Activated naive CD4-positive, alpha-beta T cell treated with anti-CD3 and anti-CD28 coated beads for 36 hours (primary cell): ENCODE measurements around the gene CEND1. TPM values are rescaled to one million over a fixed set of nuclear protein-coding genes. Genes with fewer than 3 reads are reported as not detected.

Experiments
- CTCF ChIA-PET: fragments of 350-600 bp; sonication (Branson Sonifier 250); formaldehyde crosslinking; loops from one replicate; lab custom pipeline; 2021; ENCODE audit warnings: antibody characterized with exemption; lab: Charles Lee
- DNase-seq: peaks from one replicate; pipeline ENCODE4 v3.0.0-alpha.2; 2020
- H3K27ac Mint-ChIP-seq: one replicate; pipeline ENCODE4 v1.8.0; 2021; ENCODE audit warnings: mild to moderate bottlenecking, mixed read lengths
- H3K27me3 Mint-ChIP-seq: one replicate; pipeline ENCODE4 v1.8.0; 2021; ENCODE audit warnings: low read depth, mixed read lengths
- H3K36me3 Mint-ChIP-seq: one replicate; pipeline ENCODE4 v1.8.0; 2021; ENCODE audit warnings: low read depth, mixed read lengths
- H3K4me1 Mint-ChIP-seq: one replicate; pipeline ENCODE4 v1.8.0; 2021; ENCODE audit warnings: low read depth, mixed read lengths
- H3K4me3 Mint-ChIP-seq: one replicate; pipeline ENCODE4 v1.8.0; 2021; ENCODE audit warnings: mild to moderate bottlenecking, moderate library complexity, mixed read lengths
- H3K9me3 Mint-ChIP-seq: one replicate; pipeline ENCODE4 v1.8.0; 2021; ENCODE audit warnings: mixed read lengths
- intact Hi-C: fragments of 100-400 bp; cut with micrococcal nuclease; formaldehyde crosslinking; loops from one replicate; pipeline ENCODE4 v1.15.1; 2023
- total RNA-seq, 2 experiments: library from RNA; stranded (reverse); gene quantifications; one replicate each; pipeline ENCODE4 v1.2.3, GENCODE V29; 2021

CEND1 gene
- total RNA-seq, 2 experiments from 2014 or later: 0.17 TPM; not detected in 1

- intact Hi-C loops: no loop called here
- Mint-ChIP-seq H3K4me1 (peaks cover 36% of the 10 kb centered on the region), H3K27me3 (peaks cover 42% of the 10 kb centered on the region), H3K9me3 (no peaks in the 10 kb centered on the region), H3K36me3 (no peaks in the 10 kb centered on the region), H3K4me3 (peak overlapping the region; percentile 27), H3K27ac (no peak overlapping the region)
- DNase-seq: no peak
- CTCF ChIA-PET: no interaction called here
These were observed 42.2 kb upstream of the CEND1 start for GRCh38 chr11:831961-832528.

GRCh38 chr11:831118-831864 lies 41.4 kb upstream of the CEND1 start:
- Mint-ChIP-seq H3K9me3 (no peaks in the 10 kb centered on the region), H3K27ac (no peak overlapping the region), H3K4me1 (peaks cover 40% of the 10 kb centered on the region), H3K4me3 (peak overlapping the region; percentile 18), H3K36me3 (no peaks in the 10 kb centered on the region), H3K27me3 (peaks cover 45% of the 10 kb centered on the region)
- CTCF ChIA-PET: no interaction called here
- no peak for DNase-seq
- intact Hi-C loops: no loop called here

GRCh38 chr11:830295-831117 lies 40.6 kb upstream of the CEND1 start:
- no peak for DNase-seq
- no peaks in the 10 kb centered on the region for H3K9me3 Mint-ChIP-seq
- intact Hi-C loops: loop anchor here (1.0 kb wide), 1 partner anchor 10 kb away; no protein-coding TSS in a partner anchor

GRCh38 chr11:829847-830294 lies 40.0 kb upstream of the CEND1 start:
- no peak for DNase-seq
- CTCF ChIA-PET: no interaction called here
- intact Hi-C loops: loop anchor here (1.0 kb wide), 1 partner anchor 10 kb away; no protein-coding TSS in a partner anchor
- H3K27ac Mint-ChIP-seq: no peak overlapping the region
- peaks cover 40% of the 10 kb centered on the region for H3K4me1 Mint-ChIP-seq
- no peak overlapping the region for H3K4me3 Mint-ChIP-seq
- H3K9me3 Mint-ChIP-seq: no peaks in the 10 kb centered on the region
- H3K36me3 Mint-ChIP-seq: peaks cover 4% of the 10 kb centered on the region
- peaks cover 45% of the 10 kb centered on the region for H3K27me3 Mint-ChIP-seq

More at GRCh38 chr11:830295-831117, 40.6 kb upstream of the CEND1 start:
- CTCF ChIA-PET: no interaction called here
- Mint-ChIP-seq H3K36me3 (no peaks in the 10 kb centered on the region), H3K4me1 (peaks cover 40% of the 10 kb centered on the region), H3K27ac (no peak overlapping the region), H3K27me3 (peaks cover 45% of the 10 kb centered on the region), H3K4me3 (peak overlapping the region; percentile 29)

- Mint-ChIP-seq H3K9me3 (no peaks in the 10 kb centered on the region), H3K4me1 (peaks cover 38% of the 10 kb centered on the region), H3K27ac (no peak overlapping the region), H3K27me3 (peaks cover 45% of the 10 kb centered on the region), H3K4me3 (no peak overlapping the region), H3K36me3 (peaks cover 4% of the 10 kb centered on the region)
- intact Hi-C loops: no loop called here
- no peak for DNase-seq
- CTCF ChIA-PET: no interaction called here
These were observed 39.4 kb upstream of the CEND1 start for GRCh38 chr11:829176-829846.

- intact Hi-C loops: no loop called here
- CTCF ChIA-PET: no interaction called here
- peaks cover 39% of the 10 kb centered on the region for H3K27me3 Mint-ChIP-seq
- H3K9me3 Mint-ChIP-seq: no peaks in the 10 kb centered on the region
- peaks cover 4% of the 10 kb centered on the region for H3K36me3 Mint-ChIP-seq
- no peak for DNase-seq
- no peak overlapping the region for H3K4me3 Mint-ChIP-seq
- no peak overlapping the region for H3K27ac Mint-ChIP-seq
- peaks cover 31% of the 10 kb centered on the region for H3K4me1 Mint-ChIP-seq
These were observed 38.8 kb upstream of the CEND1 start for GRCh38 chr11:828506-829175.

GRCh38 chr11:827897-828192 lies 38.0 kb upstream of the CEND1 start, which contains the start of gene CRACR2B:
Gene CRACR2B (plus strand): TSS chr11:827919. CDS start chr11:828608, 689 bp downstream.
- intact Hi-C loops: no loop called here
- Mint-ChIP-seq H3K27ac (no peak within 1 kb of the TSS), H3K36me3 (peaks cover 7% of the 10 kb centered on the region), H3K4me3 (peak within 1 kb of the TSS; percentile 48), H3K27me3 (peaks cover 39% of the 10 kb centered on the region), H3K4me1 (peaks cover 31% of the 10 kb centered on the region), H3K9me3 (no peaks in the 10 kb centered on the region)
- DNase-seq: no peak
- CTCF ChIA-PET: no interaction called here

GRCh38 chr11:827146-827896 lies 37.4 kb upstream of the CEND1 start:
- H3K27me3 Mint-ChIP-seq: peaks cover 38% of the 10 kb centered on the region
- H3K4me3 Mint-ChIP-seq: peak overlapping the region; percentile 48
- H3K9me3 Mint-ChIP-seq: no peaks in the 10 kb centered on the region
- no peak overlapping the region for H3K27ac Mint-ChIP-seq
- H3K36me3 Mint-ChIP-seq: peaks cover 7% of the 10 kb centered on the region
- DNase-seq: no peak
- intact Hi-C loops: no loop called here
- CTCF ChIA-PET: no interaction called here
- peaks cover 31% of the 10 kb centered on the region for H3K4me1 Mint-ChIP-seq

GRCh38 chr11:826836-827145 lies 36.9 kb upstream of the CEND1 start:
- no peaks in the 10 kb centered on the region for H3K9me3 Mint-ChIP-seq
- no peak overlapping the region for H3K27ac Mint-ChIP-seq
- H3K27me3 Mint-ChIP-seq: peaks cover 35% of the 10 kb centered on the region
- intact Hi-C loops: no loop called here
- CTCF ChIA-PET: no interaction called here
- peak overlapping the region; percentile 48 for H3K4me3 Mint-ChIP-seq
- peaks cover 7% of the 10 kb centered on the region for H3K36me3 Mint-ChIP-seq
- H3K4me1 Mint-ChIP-seq: peaks cover 32% of the 10 kb centered on the region
- no peak for DNase-seq

GRCh38 chr11:826227-826621 lies 36.3 kb upstream of the CEND1 start:
- Mint-ChIP-seq H3K9me3 (no peaks in the 10 kb centered on the region), H3K4me1 (peaks cover 29% of the 10 kb centered on the region), H3K4me3 (no peak overlapping the region), H3K27me3 (peaks cover 30% of the 10 kb centered on the region), H3K36me3 (peaks cover 7% of the 10 kb centered on the region), H3K27ac (no peak overlapping the region)
- intact Hi-C loops: no loop called here
- CTCF ChIA-PET: no interaction called here
- no peak for DNase-seq

GRCh38 chr11:825366-826226 lies 35.7 kb upstream of the CEND1 start:
- intact Hi-C loops: no loop called here

More at GRCh38 chr11:825366-826226, 35.7 kb upstream of the CEND1 start:
- Mint-ChIP-seq H3K4me1 (peaks cover 33% of the 10 kb centered on the region), H3K4me3 (no peak overlapping the region), H3K9me3 (no peaks in the 10 kb centered on the region), H3K36me3 (peaks cover 7% of the 10 kb centered on the region), H3K27me3 (peaks cover 27% of the 10 kb centered on the region), H3K27ac (no peak overlapping the region)
- DNase-seq: no peak
- CTCF ChIA-PET: no interaction called here
